Immature natural killer cell (primary cell): ENCODE measurements around the gene PRRT3. TPM values are rescaled to one million over a fixed set of nuclear protein-coding genes. Genes with fewer than 3 reads are reported as not detected.
A peak's percentile ranks its signal among the peaks of the same experiment; 100 is the strongest.

ENCODE experiments used
- DNase-seq, 3 donors: peaks; one replicate each; pipeline ENCODE4 v3.0.0; 2022; ENCODE audit warnings: mixed read lengths in 1 of 3
- H3K27ac Mint-ChIP-seq, 6 donors: one replicate each; pipeline ENCODE4 v1.8.0; 2020; ENCODE audit warnings: mixed read lengths in 6 of 6, mild to moderate bottlenecking in 5 of 6, inconsistent platforms in 4 of 6, moderate library complexity in 3 of 6
- H3K27me3 Mint-ChIP-seq, 3 donors: one replicate each; pipeline ENCODE4 v1.8.0; 2020 to 2021; ENCODE audit warnings: low read depth in 3 of 3, mild to moderate bottlenecking in 3 of 3, mixed read lengths in 3 of 3, moderate library complexity in 3 of 3, inconsistent platforms in 1 of 3
- H3K36me3 Mint-ChIP-seq, 3 donors: one replicate each; pipeline ENCODE4 v1.8.0; 2020; ENCODE audit warnings: mixed read lengths in 3 of 3, inconsistent platforms in 2 of 3, mild to moderate bottlenecking in 2 of 3
- H3K4me1 Mint-ChIP-seq, 2 donors: one replicate each; pipeline ENCODE4 v1.8.0; 2020; ENCODE audit warnings: inconsistent platforms in 2 of 2, mild to moderate bottlenecking in 2 of 2, mixed read lengths in 2 of 2, moderate library complexity in 1 of 2
- H3K4me3 Mint-ChIP-seq, 5 donors: one replicate each; pipeline ENCODE4 v1.8.0; 2020; ENCODE audit warnings: mild to moderate bottlenecking in 5 of 5, mixed read lengths in 5 of 5, inconsistent platforms in 3 of 5, moderate library complexity in 3 of 5
- H3K9me3 Mint-ChIP-seq, 6 donors: one replicate each; pipeline ENCODE4 v1.8.0; 2020; ENCODE audit warnings: mild to moderate bottlenecking in 6 of 6, mixed read lengths in 6 of 6, inconsistent platforms in 4 of 6, moderate library complexity in 3 of 6
- polyA plus RNA-seq, 3 donors: library from polyadenylated mRNA; unstranded; fragments of 300-500 nt; fragmentation: Illumina TruSeq; gene quantifications; one replicate each; pipeline ENCODE4 v1.2.3, GENCODE V29; 2021

Gene PRRT3
- 1 to 10 TPM in 2 of 3 donors, under 1 TPM in 1; 0.32 to 3.4 (median 1.8) TPM for polyA plus RNA-seq

DNA sequence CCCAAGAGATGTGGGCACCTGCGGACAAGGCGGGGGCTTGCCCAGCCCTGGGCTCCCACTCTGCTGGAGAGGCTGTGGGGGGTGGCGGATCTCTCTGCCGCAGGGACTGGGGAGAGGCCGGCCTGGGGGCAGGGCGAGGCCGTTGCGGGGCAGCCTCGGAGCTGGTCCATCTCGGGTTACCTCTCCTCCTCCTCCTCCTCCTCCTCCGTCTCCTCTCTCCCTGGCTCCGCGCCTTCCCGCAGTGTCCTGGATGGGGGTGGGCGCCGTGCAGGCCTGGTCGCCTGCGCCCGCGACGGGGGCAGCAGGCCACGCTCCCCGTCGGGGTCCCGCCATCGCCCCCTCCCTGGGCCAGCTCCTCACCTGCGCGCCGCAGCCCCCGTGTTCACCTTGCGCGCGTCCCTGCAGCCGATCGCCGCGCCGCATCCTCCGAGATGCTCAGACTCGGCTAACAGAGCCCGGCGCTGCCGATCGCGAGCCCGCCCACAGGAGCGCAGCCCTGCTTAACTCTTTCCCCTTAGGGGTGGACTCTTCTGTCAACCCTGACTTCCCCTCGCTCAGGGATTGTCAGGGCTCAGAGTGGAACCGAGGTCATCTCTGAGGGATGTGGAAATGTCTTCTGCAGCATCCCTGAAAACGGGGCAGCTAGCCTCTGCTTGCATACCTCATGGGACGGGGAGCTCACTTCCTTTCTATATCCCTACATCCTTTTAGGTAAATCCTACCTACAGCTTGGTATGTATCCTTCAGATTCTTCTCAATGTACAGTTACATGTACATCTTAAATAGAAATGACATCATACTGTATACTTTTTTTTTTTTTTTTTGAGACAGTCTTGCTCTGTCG is at the start of gene PRRT3:
Gene PRRT3 (minus strand): TSS at position 447 of the 844 bp plus-strand sequence. CDS start 2,293 bp downstream, outside the sequence.
- peak; percentile 27 to 40 (median 35) for DNase-seq
- H3K4me1 Mint-ChIP-seq, result peaks cover 15 to 22% of the 10 kb centered on the region in 2 donors
- no peaks in the 10 kb centered on the region for H3K36me3 Mint-ChIP-seq
- H3K27ac Mint-ChIP-seq, result peak within 1 kb of the TSS in 2 of 6 donors; percentile 49 to 50
- H3K9me3 Mint-ChIP-seq, result no peaks in the 10 kb centered on the region
- peaks cover 2 to 6% (median 2%) of the 10 kb centered on the region in 3 donors for H3K27me3 Mint-ChIP-seq
- peak within 1 kb of the TSS; percentile 81 to 87 (median 86) for H3K4me3 Mint-ChIP-seq

DNA sequence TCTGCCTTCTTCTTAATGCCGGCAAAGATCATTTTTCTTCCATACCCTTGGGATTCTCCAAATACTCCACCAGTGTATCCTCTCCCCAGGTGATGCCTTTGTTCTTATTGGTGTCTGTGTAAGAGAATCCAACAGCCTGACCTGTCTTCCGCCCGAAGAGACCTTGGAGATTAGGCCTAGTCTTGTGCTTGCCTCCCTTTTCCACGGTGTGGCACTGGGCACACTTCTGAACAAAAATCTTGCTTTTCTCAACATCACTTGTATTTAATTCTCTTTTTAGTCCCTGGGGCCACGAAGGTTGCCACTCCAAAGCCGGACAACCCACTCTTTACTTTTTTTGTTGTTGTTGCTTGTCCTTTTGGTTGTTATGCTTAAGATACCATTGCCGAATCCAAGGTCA is 48.5 kb upstream of the PRRT3 start:
- Mint-ChIP-seq H3K4me1 (peaks cover 11% of the 10 kb centered on the region in 2 donors), H3K4me3 (no peak overlapping the region), H3K27me3 (peaks cover 0 to 1% (median 0%) of the 10 kb centered on the region in 3 donors), H3K27ac (no peak overlapping the region), H3K36me3 (peaks cover 3 to 5% (median 5%) of the 10 kb centered on the region in 3 donors), H3K9me3 (no peaks in the 10 kb centered on the region)
- no peak for DNase-seq

GRCh38 chr3:9994086-9994844 is 42.1 kb upstream of the PRRT3 start:
- no peaks in the 10 kb centered on the region for H3K4me1 Mint-ChIP-seq
- no peaks in the 10 kb centered on the region for H3K36me3 Mint-ChIP-seq
- no peaks in the 10 kb centered on the region for H3K27me3 Mint-ChIP-seq
- no peak overlapping the region for H3K4me3 Mint-ChIP-seq
- H3K9me3 Mint-ChIP-seq, result no peaks in the 10 kb centered on the region
- no peak for DNase-seq
- no peak overlapping the region for H3K27ac Mint-ChIP-seq

- peak overlapping the region; percentile 95 to 99 (median 97) for H3K4me3 Mint-ChIP-seq
- H3K27me3 Mint-ChIP-seq, result peaks cover 8 to 11% (median 10%) of the 10 kb centered on the region in 3 donors
- peaks cover 28 to 30% of the 10 kb centered on the region in 2 donors for H3K4me1 Mint-ChIP-seq
- peak overlapping the region; percentile 94 to 98 (median 97) for H3K27ac Mint-ChIP-seq
- DNase-seq, result no peak
- no peaks in the 10 kb centered on the region for H3K9me3 Mint-ChIP-seq
- no peaks in the 10 kb centered on the region for H3K36me3 Mint-ChIP-seq
These were observed 34.1 kb upstream of the PRRT3 start for GRCh38 chr3:9986230-9986725.

GRCh38 chr3:9980251-9980650 is 28.0 kb upstream of the PRRT3 start:
- no peak overlapping the region for H3K27ac Mint-ChIP-seq
- peaks cover 13 to 29% of the 10 kb centered on the region in 2 donors for H3K4me1 Mint-ChIP-seq
- no peak for DNase-seq
- peaks cover 4 to 14% (median 5%) of the 10 kb centered on the region in 3 donors for H3K36me3 Mint-ChIP-seq
- no peaks in the 10 kb centered on the region for H3K9me3 Mint-ChIP-seq
- no peaks in the 10 kb centered on the region for H3K27me3 Mint-ChIP-seq
- H3K4me3 Mint-ChIP-seq, result no peak overlapping the region

DNA sequence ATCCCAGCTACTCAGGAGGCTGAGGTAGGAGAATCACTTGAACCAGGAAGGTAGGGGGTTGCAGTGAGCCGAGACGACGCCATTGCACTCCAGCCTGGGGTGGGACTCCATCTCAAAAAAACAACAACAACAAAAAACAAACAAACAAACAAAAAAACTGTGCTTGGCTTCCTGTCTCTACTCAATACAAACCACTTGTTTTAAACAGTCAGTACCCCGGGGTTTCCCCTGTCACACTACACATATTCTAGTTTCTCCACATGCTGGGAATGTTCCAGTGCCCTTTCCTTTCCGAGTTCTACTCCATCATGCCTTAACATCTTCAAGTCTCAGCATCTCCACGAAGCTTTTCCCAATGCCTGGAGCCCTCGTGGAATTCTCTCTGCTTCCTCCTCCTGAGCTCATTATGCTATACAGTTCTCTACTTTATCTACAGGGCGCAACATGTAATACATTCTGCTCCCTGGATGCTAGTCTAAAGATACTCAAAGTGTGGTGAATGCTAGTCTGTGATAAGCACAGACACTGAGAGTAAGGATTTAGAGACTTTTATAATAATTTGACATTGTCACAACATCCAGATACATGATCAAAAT is 26.6 kb upstream of the PRRT3 start:
- Mint-ChIP-seq H3K9me3 (no peaks in the 10 kb centered on the region), H3K4me3 (no peak overlapping the region)

GRCh38 chr3:9976721-9977709 is 24.8 kb upstream of the PRRT3 start:
- no peak overlapping the region for H3K4me3 Mint-ChIP-seq
- DNase-seq, result no peak
- H3K27me3 Mint-ChIP-seq, result no peaks in the 10 kb centered on the region
- peak overlapping the region in 1 of 6 donors; percentile 31 for H3K27ac Mint-ChIP-seq
- peaks cover 9 to 24% of the 10 kb centered on the region in 2 donors for H3K4me1 Mint-ChIP-seq
- peaks cover 8 to 25% (median 12%) of the 10 kb centered on the region in 3 donors for H3K36me3 Mint-ChIP-seq
- no peaks in the 10 kb centered on the region for H3K9me3 Mint-ChIP-seq

More for the DNA sequence above, 26.6 kb upstream of the PRRT3 start:
- peaks cover 12 to 24% of the 10 kb centered on the region in 2 donors for H3K4me1 Mint-ChIP-seq
- no peaks in the 10 kb centered on the region for H3K27me3 Mint-ChIP-seq
- H3K27ac Mint-ChIP-seq, result peak overlapping the region in 3 of 6 donors; percentile 48 to 83 (median 66)
- peaks cover 8 to 18% (median 10%) of the 10 kb centered on the region in 3 donors for H3K36me3 Mint-ChIP-seq
- no peak for DNase-seq

DNA sequence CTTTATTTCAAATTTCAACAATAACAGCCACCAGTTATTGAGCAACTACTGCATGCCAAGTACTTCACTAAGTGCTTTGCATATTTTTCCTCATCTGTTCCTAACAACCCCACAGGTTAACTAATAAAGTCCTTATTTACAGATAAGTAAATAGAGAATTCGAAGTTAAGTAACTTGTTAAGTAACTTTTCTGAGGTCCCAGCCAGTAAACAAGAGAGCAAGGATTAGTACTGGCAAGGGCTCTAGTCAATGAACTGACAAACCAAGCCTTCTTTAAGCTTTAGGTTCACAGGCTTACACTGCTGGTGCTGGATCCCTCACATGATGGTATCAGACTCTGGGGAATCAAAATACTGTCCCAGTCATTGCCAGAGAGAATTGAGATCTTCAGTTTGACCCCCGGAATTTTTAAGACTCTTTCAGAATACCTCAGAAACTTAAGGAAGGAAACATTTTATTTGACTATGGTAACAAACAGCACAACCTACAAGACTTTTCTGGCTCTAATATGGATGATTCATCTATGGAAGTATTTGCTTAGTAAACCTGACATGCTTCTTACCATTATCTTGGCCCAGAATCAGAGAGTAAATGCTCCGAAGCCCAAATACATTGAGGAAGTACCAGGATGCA is 17.9 kb upstream of the PRRT3 start:
- DNase-seq, result no peak
- Mint-ChIP-seq H3K36me3 (peaks cover 23 to 56% (median 24%) of the 10 kb centered on the region in 3 donors), H3K4me1 (no peaks in the 10 kb centered on the region), H3K27ac (no peak overlapping the region), H3K27me3 (no peaks in the 10 kb centered on the region), H3K9me3 (no peaks in the 10 kb centered on the region), H3K4me3 (no peak overlapping the region)

DNA sequence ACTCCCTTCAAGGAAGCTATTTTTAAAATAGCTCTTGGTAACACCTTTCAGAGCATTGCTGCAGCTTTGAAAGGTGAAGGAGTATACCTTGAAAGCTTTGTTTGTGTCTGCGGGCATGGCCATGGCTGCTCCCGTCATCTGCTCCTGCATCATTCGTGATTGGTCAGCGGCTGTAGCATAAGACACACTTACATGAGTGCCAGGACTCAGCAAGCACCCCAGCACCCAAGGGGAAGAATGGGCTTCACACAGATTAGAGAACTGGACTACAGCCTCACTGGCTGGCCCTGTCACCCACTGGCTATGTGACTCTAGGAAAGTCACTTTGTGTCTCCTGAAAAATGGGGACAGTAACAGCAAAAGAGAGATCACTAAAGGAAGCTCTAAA is 17.4 kb upstream of the PRRT3 start:
- peak overlapping the region in 1 of 6 donors; percentile 17 for H3K27ac Mint-ChIP-seq
- H3K9me3 Mint-ChIP-seq, result no peaks in the 10 kb centered on the region
- H3K36me3 Mint-ChIP-seq, result peaks cover 23 to 56% (median 24%) of the 10 kb centered on the region in 3 donors
- no peaks in the 10 kb centered on the region for H3K4me1 Mint-ChIP-seq
- H3K27me3 Mint-ChIP-seq, result no peaks in the 10 kb centered on the region
- no peak overlapping the region for H3K4me3 Mint-ChIP-seq
- DNase-seq, result no peak

DNA sequence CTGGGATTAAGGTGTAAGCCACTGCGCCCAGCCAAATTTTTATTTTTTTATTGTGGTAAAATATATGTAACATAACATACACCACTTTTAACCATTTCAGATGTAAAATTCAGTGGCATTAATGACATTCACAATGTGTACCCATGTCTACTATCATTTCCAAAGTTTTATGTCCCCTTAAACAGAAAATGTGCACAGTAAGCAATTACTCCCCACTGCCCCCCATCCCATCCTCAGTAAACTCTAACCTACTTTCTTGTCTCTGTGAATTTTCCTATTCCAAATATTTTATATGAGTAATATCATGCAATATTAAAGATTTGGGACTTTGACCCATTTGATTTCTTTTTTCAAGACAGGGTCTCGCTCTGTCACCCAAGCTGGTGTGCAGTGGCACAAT is 14.6 kb upstream of the PRRT3 start:
- Mint-ChIP-seq H3K36me3 (peaks cover 16 to 54% (median 30%) of the 10 kb centered on the region in 3 donors), H3K4me1 (no peaks in the 10 kb centered on the region), H3K4me3 (no peak overlapping the region), H3K9me3 (no peaks in the 10 kb centered on the region), H3K27ac (no peak overlapping the region), H3K27me3 (no peaks in the 10 kb centered on the region)
- no peak for DNase-seq

DNA sequence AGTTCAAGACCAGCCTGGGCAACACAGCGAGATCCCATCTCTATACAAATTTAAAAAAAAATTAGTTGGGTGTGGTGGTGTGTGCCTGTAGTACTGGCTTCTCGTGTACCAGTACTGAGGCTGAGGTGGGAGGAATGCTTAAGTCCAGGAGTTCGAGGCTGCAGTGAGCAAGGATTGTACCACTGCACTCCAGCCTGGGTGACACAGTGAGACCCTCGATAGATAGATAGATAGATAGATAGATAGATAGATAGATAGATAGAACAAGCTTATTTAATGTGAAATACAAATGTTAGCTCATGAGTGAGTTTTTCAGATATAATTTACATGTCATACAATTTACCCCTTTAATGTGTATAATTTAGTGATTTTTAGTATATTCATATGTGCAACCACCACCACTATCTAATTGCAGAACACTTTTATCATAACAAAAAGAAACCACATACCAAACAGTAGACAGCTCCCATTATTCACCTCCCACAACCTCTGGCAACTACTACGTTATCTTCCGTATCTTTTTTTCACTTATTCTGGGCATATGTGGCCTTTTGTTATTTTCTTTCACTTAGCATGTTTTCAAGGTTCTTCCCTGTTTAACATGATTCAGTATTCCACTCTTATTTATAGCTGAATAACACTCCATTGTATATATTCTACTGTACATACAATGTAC is 13.1 kb upstream of the PRRT3 start:
- H3K36me3 Mint-ChIP-seq, result peaks cover 9 to 43% (median 22%) of the 10 kb centered on the region in 3 donors
- no peaks in the 10 kb centered on the region for H3K9me3 Mint-ChIP-seq
- no peaks in the 10 kb centered on the region for H3K4me1 Mint-ChIP-seq
- DNase-seq, result no peak
- no peak overlapping the region for H3K4me3 Mint-ChIP-seq
- H3K27me3 Mint-ChIP-seq, result no peaks in the 10 kb centered on the region
- no peak overlapping the region for H3K27ac Mint-ChIP-seq

DNA sequence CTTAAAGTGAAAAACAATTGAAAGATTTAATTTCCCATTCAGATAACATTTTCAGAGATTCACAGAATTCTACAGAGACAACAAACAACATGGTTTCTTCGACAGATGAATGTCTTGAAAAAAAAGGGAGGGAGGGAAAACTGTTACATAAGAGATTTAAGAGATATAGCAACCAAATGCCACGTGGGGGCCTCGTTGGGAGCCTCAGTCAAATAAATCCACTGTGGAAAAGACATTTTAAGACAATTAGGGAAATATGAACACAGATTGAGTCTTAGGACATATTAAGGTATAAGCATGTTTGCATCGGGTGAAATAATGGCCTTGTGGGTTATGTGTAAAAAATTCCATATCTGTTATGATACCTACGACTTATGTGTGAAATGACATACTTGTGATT is 5.0 kb upstream of the PRRT3 start:
- DNase-seq, result no peak
- no peaks in the 10 kb centered on the region for H3K9me3 Mint-ChIP-seq
- no peaks in the 10 kb centered on the region for H3K36me3 Mint-ChIP-seq
- H3K4me1 Mint-ChIP-seq, result peaks cover 6 to 11% of the 10 kb centered on the region in 2 donors
- peaks cover 2 to 8% (median 4%) of the 10 kb centered on the region in 3 donors for H3K27me3 Mint-ChIP-seq
- no peak overlapping the region for H3K4me3 Mint-ChIP-seq
- peak overlapping the region in 1 of 6 donors; percentile 45 for H3K27ac Mint-ChIP-seq
